Transverse colon (tissue), 4 donors: Measurements from ENCODE around the gene KLHL1. TPM values are rescaled to one million over a fixed set of nuclear protein-coding genes. Genes with fewer than 3 reads are reported as not detected.

Source experiments
- DNase-seq: peaks from one replicate; pipeline ENCODE4 v3.0.0-alpha.2; 2019
- H3K27ac ChIP-seq, 4 donors: fragments of 200-600 bp; sonication (generic); 2 replicates each; pipeline ENCODE4 v1.5.1; 2016 to 2018; ENCODE audit warnings: inconsistent platforms in 4 of 4
- H3K27me3 ChIP-seq: fragments of 200-600 bp; sonication (generic); 2 replicates; pipeline ENCODE4 v1.5.1; 2017; ENCODE audit warnings: inconsistent platforms
- H3K36me3 ChIP-seq, 4 donors: fragments of 200-600 bp; sonication (generic); 2 replicates each; pipeline ENCODE4 v1.5.1; 2017 to 2019; ENCODE audit warnings: inconsistent platforms in 4 of 4
- H3K4me1 ChIP-seq, 4 donors: fragments of 200-600 bp; sonication (generic); 2 replicates each; pipeline ENCODE4 v1.5.1; 2017 to 2020; ENCODE audit warnings: inconsistent platforms in 4 of 4
- H3K4me3 ChIP-seq, 4 donors: fragments of 200-600 bp; sonication (generic); 1 replicate in 1 of 4; 2 replicates in 3 of 4; pipeline versions ENCODE4 v1.5.1 to v1.6.1; 2017 to 2019; ENCODE audit warnings: inconsistent platforms in 4 of 4
- H3K9me3 ChIP-seq, 2 donors: fragments of 200-600 bp; sonication (generic); 2 replicates each; pipeline ENCODE4 v1.5.1; 2017 to 2019; ENCODE audit warnings: inconsistent platforms in 2 of 2
- EP300 ChIP-seq: sonication (generic); formaldehyde crosslinking; IDR thresholded peaks from one replicate; pipeline ENCODE4 v1.6.1; 2017; ENCODE audit warnings: antibody characterized with exemption, low read depth
- POLR2A ChIP-seq: fragments of 450-650 bp; IDR thresholded peaks from one replicate; pipeline ENCODE4 v1.6.1; 2016; ENCODE audit warnings: antibody characterized with exemption, mild to moderate bottlenecking, moderate library complexity
- POLR2AphosphoS5 ChIP-seq, 3 donors: sonication (generic); formaldehyde crosslinking; IDR thresholded peaks; one replicate each; pipeline ENCODE4 v1.6.1; 2016; ENCODE audit warnings: antibody characterized with exemption in 3 of 3
- WGBS, 2 donors: methylation state at CpG; one replicate each; pipeline ENCODE4 v1.1.5; 2018; ENCODE audit warnings: low coverage in 1 of 2; 5-methylcytosine and 5-hydroxymethylcytosine counted together
- in situ Hi-C, 4 donors: fragments of 200-750 bp; cut with MboI; loops; one replicate each; pipeline versions ENCODE4 v1.15.0 to v1.15.1; 2017; ENCODE audit warnings: low sequenced_read_pairs in 3 of 4, low pct_ligation_motif_present in 1 of 4, low pct_unique_long_range_greater_than_20kb in 1 of 4
- intact Hi-C: fragments of 100-400 bp; cut with DNase I; formaldehyde crosslinking; loops from one replicate; pipeline ENCODE4 v1.15.1; 2023; ENCODE audit warnings: low total_unique reads
- total RNA-seq, 4 donors: library from RNA; depleted of rRNA; stranded (reverse); fragments of >200 nt; gene quantifications; one replicate each; pipeline ENCODE4 v1.1.0, GENCODE V29; 2016
- TF ChIP-seq, protein P1 (sequence below), 5 experiments: fragments of 200-600 bp in 3 of 5; fragments of 450-650 bp in 2 of 5; sonication (generic) in 3 of 5; IDR thresholded peaks; 1 replicate in 2 of 5; 2 replicates in 3 of 5; pipeline ENCODE4 v1.5.1; 2016 to 2017; ENCODE audit warnings: antibody characterized with exemption in 5 of 5, inconsistent platforms in 3 of 5, mild to moderate bottlenecking in 2 of 5, moderate library complexity in 1 of 5

KLHL1 gene
- total RNA-seq, 4 donors from 2014 or later: 0.14 TPM; not detected in 3

DNA sequence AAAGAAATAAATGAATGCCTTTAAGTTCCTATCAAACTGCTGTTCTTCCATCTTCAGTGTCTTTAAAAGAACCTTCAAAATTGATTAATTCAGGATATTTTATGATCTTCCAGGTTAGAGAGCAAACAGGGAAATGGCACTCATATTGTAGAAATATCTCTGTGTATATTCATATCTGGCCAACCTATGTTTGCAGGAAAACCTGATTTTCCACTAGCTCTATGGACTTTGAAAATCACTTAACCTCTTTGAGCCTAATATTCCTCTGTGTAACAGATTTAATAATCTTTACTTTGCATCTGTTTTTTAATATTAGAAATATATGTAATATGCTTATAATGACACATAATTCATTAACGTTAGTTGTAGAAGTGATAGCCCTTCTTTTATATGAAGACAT, 228.3 kb downstream of the KLHL1 start:
- in situ Hi-C loops: no loop called here
- DNase-seq: no peak
- intact Hi-C loops: no loop called here
- no peaks in the 10 kb centered on the region for H3K36me3 ChIP-seq
- no peaks in the 10 kb centered on the region for H3K4me1 ChIP-seq
- TF ChIP-seq, protein P1, sequence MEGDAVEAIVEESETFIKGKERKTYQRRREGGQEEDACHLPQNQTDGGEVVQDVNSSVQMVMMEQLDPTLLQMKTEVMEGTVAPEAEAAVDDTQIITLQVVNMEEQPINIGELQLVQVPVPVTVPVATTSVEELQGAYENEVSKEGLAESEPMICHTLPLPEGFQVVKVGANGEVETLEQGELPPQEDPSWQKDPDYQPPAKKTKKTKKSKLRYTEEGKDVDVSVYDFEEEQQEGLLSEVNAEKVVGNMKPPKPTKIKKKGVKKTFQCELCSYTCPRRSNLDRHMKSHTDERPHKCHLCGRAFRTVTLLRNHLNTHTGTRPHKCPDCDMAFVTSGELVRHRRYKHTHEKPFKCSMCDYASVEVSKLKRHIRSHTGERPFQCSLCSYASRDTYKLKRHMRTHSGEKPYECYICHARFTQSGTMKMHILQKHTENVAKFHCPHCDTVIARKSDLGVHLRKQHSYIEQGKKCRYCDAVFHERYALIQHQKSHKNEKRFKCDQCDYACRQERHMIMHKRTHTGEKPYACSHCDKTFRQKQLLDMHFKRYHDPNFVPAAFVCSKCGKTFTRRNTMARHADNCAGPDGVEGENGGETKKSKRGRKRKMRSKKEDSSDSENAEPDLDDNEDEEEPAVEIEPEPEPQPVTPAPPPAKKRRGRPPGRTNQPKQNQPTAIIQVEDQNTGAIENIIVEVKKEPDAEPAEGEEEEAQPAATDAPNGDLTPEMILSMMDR (IDR thresholded peaks at IDR 0.05): no peak
- TF ChIP-seq EP300 (no peak), POLR2A (no peak), POLR2AphosphoS5 (IDR thresholded peaks at IDR 0.05) (no peak)
- H3K27ac ChIP-seq: no peak overlapping the region
- H3K27me3 ChIP-seq: no peaks in the 10 kb centered on the region
- no peaks in the 10 kb centered on the region for H3K9me3 ChIP-seq
- WGBS, 2 donors: 76% methylated on average over 1 of the region's 1 CpG
- no peak overlapping the region for H3K4me3 ChIP-seq

DNA sequence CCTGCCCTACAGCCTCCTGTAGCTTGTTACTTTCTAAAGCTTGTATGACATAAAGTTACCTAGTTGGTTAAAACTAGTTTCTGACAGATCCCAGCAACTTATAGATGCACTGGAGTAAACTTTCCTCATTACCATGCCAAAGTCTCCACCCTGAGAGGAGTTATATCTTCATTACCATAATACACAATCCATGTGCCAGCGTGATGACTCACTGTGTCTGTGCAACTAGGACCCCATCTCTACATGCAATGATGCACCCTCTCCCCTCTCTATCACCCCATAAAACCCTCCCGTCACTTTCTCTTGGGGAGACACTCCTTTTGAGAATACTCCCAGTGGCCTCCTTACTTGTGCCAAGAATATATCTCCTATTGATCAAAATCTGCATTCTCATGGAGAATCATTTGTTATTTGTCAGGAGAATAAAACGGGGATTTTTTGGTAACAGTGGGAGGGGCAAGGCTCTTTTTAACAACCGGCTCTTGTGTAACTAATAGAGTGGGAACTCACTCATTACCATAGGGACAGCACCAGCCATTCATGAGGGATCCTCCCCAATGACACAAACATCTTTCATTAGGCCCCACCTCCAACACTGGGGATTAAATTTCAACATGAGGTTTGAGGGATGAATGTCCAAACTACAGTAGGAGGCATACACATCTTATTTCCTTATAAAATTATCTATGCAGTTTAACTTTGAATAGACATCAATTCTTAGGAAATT, 235.8 kb downstream of the KLHL1 start:
- Histone ChIP-seq H3K36me3 (no peaks in the 10 kb centered on the region), H3K27ac (no peak overlapping the region), H3K4me1 (no peaks in the 10 kb centered on the region), H3K9me3 (no peaks in the 10 kb centered on the region), H3K4me3 (no peak overlapping the region), H3K27me3 (no peaks in the 10 kb centered on the region)
- intact Hi-C loops (no loop called here), in situ Hi-C loops (loop anchor here in 2 of 4 donors (25.0 kb wide), 2 partner anchors 285 to 335 kb away; no protein-coding TSS in a partner anchor)
- WGBS, 2 donors: 65 to 82% methylated on average over 2 to 4 of the region's 4 CpGs
- TF ChIP-seq POLR2AphosphoS5 (IDR thresholded peaks at IDR 0.05) (no peak), EP300 (no peak)
- TF ChIP-seq, protein P1 (IDR thresholded peaks at IDR 0.05): no peak
- no peak for DNase-seq

DNA sequence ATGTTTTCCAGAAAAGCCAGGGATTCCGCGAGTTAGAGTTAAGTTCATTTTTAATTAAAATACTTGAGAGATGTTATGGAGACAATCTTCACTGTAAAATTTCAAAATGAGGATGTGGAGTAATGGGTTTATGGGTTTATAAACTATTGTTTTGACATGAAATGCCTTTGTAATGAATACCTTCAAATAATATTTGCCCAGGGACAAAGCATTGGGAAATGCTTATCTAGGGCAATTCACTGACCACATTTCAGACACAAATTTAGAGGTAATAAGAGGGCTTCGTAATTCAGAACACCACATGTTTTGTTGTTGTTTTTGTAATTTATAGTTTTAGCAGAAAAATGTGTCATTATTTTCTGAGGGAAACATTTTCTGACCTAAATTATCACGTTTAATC, 241.7 kb downstream of the KLHL1 start:
- 70 to 84% methylated on average over 4 of the region's 4 CpGs for WGBS, 2 donors
- TF ChIP-seq POLR2AphosphoS5 (IDR thresholded peaks at IDR 0.05): no peak
- no peak for TF ChIP-seq POLR2A
- TF ChIP-seq, protein P1 (IDR thresholded peaks at IDR 0.05): no peak
- no peak for TF ChIP-seq EP300
- H3K4me1 ChIP-seq: no peaks in the 10 kb centered on the region
- H3K27me3 ChIP-seq: no peaks in the 10 kb centered on the region
- H3K9me3 ChIP-seq: no peaks in the 10 kb centered on the region
- intact Hi-C loops: no loop called here
- no peaks in the 10 kb centered on the region for H3K36me3 ChIP-seq
- in situ Hi-C loops: loop anchor here in 2 of 4 donors (25.0 kb wide), 2 partner anchors 279 to 329 kb away; no protein-coding TSS in a partner anchor
- DNase-seq: no peak
- no peak overlapping the region for H3K4me3 ChIP-seq
- no peak overlapping the region for H3K27ac ChIP-seq

DNA sequence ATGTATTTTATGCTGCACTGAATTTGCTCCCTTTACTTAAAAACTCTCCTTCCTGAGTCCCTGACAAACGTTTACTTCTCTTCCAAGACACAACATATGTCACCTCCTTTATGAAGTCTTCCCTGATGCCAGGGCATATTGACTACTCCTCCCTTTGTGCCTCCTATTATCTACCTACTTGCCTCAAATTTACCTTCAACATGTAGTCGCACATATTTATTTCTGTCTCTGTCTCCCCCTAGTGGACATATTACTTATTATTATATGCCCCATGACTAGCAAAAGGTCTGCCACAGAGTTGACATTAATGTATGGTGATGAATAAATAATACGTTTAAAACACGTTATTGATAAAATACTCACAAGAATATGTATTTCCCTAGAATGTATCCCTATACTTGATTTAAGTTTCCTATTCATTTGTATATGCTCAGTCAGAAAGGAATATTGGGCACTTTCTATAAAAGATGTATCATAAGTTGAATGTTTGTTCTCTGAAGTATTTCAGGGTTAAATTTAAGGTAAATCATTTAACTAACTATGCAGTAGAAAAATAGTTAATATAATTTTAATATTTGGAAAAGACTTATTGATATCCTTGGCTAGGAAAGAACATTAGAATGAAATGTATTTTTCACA, 250.9 kb downstream of the KLHL1 start:
- TF ChIP-seq, protein P1 (IDR thresholded peaks at IDR 0.05): peak; percentile 58 to 69 (median 66)
- no peak for TF ChIP-seq POLR2AphosphoS5 (IDR thresholded peaks at IDR 0.05)
- in situ Hi-C loops: loop anchor here (10.0 to 25.0 kb wide), 3 partner anchors 270 to 320 kb away; no protein-coding TSS in a partner anchor
- intact Hi-C loops: no loop called here
- no peak for DNase-seq
- 2 to 10% methylated on average over 4 of the region's 4 CpGs for WGBS, 2 donors
- H3K27ac ChIP-seq: no peak overlapping the region
- H3K9me3 ChIP-seq: no peaks in the 10 kb centered on the region
- H3K27me3 ChIP-seq: no peaks in the 10 kb centered on the region
- no peak overlapping the region for H3K4me3 ChIP-seq
- no peaks in the 10 kb centered on the region for H3K4me1 ChIP-seq
- no peaks in the 10 kb centered on the region for H3K36me3 ChIP-seq
